ENCODE measurements around the gene CD28.
A peak's percentile ranks its signal among the peaks of the same experiment; 100 is the strongest.

Gene CD28

DNA sequence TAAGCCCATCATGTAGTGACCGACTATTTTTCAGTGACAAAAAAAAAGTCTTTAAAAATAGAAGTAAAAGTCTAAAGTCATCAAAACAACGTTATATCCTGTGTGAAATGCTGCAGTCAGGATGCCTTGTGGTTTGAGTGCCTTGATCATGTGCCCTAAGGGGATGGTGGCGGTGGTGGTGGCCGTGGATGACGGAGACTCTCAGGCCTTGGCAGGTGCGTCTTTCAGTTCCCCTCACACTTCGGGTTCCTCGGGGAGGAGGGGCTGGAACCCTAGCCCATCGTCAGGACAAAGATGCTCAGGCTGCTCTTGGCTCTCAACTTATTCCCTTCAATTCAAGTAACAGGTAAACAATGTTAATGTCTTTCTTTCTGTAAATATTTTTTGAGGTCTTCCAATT is at the start of gene CD28:
TSS of gene CD28 (plus strand) at position 237 of the 400 bp plus-strand sequence. CDS start at position 295, 58 bp downstream.
- peak; percentile 71 for DNase-seq

DNA sequence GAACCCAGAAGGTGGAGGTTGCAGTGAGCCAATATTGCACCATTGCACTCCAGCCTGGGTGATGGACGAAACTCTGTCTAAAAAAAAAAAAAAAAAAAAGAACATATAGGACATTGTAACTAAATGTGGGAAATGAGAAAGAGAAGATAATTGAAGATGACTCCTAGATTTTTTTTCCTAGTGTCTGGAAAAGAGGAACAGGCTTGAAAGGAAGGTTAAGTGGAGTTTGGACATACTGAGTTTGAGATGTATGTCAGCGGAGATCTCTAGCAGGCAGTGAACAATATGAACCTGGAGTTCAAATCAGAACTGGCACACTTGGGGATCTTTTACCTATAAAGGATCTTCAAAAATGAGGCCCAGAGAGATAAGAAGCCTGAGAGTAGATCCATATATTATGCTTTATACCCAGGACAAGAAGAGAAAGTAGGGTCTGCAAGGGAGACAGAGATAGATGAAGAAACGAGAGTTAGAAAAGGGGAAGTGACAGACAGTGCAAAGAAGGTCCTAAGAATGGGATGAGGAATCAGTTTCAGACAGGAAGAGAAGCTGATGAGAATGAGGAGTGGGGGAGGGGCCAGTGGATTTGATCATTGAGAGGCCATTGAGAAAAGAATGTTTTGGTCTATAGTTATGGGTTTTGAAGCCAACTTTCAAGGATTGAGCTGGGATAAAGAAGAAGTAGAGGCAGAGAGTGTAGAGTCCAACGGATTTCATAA is 46.9 kb upstream of the CD28 start:
- DNase-seq = no peak

DNA sequence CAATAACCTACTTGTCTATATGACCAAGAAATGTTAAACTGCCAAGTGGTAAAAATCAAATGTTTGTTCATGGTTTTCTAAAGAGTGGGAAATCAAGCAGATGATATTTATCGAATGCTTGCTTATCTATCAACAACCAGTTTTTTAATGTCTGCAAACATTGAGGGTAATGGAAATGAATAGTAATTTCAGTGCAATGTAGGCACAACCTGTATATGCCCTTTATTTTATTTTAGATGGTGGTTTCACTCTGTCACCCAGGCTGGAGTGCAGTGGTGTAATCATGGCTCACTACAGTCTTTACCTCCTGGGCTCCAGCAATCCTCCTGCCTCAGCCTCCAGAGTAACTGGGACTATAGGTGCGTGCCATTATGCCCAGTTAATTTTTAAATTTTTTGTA is 46.0 kb upstream of the CD28 start:
- DNase-seq = no peak

DNA sequence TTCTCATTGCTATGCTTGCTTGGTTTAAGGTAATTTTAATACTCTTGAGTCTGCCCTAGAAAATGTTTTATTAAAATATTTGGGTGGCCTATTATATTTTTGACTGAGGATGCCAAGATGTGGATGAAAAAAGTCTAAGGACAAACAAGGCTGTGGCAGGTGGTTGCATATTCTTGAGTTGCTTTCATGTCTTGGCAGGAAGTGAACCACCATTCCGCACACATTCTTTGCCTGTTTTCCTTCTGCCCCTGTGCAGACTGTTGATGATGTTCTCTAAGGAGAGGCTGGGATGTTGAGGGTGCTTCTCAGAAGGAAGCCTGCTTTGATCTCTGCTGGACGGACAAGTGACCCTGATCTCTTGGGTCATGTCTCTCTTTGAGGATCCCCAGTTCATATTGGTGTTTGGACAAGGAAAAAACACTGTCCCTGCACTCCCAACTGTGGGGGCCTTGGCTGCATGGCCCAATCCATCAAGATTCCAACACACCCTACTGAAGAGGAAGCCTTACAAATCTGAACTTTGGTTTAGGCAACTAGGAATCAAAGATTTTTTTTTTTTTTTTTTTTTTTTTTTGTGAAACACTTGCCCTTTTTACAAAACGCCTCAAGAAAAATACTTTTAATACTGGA is 45.0 kb upstream of the CD28 start:
- no peak for DNase-seq

DNA sequence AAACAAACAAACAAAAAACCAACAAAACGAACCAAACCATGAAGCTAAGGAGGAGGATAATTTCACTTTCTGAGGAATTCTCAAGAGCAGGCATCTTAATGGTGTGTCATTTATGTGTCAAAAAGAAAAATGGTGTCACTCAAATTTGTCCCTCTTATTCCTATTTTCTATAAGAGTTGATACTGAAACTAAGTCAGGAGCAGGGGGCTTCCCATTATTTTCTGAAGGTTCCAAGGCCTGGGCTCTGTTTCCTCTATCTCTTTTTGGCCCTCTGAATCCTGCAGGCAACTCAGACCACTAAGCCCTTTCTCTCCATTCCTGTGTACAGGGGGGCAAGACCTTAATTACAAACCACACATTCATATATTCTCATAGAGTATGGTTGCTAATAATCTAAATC is 44.0 kb upstream of the CD28 start:
- DNase-seq = no peak

DNA sequence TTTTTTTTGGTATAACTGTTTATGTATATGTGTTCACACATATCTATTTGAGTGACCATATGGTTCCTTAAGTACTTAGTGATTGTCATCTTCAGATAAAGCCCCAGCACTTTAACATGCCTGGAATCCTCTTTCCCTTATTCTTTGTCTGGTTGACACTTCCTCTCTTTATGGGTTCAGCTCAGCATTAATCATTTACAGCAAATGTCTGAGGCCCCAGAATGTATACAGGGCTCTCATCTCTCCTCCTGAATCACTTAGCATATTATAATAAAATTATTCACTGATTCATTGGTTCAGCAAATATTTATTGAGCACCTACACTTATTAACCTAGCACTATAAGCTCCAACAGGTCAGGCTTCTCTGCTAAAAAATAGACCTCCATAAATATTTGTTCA is 43.5 kb upstream of the CD28 start:
- no peak for DNase-seq

DNA sequence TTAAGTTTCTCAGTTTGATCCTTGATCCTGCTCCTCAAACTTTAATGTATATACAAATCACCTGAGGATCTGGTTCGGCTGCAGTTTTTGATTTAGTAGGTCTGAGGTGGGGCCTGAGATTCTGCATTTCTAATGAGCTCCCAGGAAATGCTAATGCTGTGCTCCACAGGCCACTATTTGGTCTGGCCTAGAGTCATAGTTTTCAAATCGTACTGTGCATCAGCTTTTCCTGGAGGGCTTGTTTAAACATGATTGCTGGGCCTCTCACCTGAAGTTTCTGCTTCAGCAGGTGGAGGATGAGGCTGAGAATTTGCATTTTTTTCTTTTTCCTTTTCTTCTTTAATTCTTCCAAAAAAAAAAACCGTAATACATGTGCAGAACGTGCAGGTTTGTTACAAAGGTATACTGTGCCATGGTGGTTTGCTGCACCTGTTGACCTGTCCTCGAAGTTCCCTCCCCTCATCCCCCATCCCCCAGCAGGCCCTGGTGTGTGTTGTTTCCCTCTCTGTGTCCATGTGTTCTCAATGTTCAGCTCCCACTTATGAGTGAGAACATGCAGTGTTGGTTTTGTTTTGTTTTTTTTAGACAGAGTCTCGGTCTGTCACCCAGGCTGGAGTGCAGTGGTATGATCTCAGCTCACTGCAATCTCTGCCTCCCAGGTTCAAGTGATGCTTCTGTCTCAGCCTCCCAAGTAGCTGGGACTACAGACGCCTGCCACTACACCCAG is 42.2 kb upstream of the CD28 start:
- no peak for DNase-seq

DNA sequence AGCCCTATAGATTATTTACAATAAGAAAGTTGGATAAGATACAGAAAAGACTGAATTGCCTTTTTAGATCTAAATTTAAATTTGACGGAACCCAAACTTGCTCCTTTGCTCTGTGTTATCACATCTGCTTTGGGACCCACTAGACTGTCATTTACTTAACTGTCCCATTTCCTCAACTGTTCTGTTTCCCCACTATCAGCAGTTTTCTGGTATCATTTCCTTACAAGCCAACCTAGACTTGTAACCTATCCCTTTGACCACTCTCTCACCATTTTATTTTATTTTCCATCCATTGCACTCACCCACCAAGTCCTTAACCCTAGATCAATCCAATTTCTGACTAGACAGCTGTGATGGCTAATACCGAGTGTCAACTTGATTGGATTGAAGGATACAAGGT is 38.6 kb upstream of the CD28 start:
- no peak for DNase-seq

DNA sequence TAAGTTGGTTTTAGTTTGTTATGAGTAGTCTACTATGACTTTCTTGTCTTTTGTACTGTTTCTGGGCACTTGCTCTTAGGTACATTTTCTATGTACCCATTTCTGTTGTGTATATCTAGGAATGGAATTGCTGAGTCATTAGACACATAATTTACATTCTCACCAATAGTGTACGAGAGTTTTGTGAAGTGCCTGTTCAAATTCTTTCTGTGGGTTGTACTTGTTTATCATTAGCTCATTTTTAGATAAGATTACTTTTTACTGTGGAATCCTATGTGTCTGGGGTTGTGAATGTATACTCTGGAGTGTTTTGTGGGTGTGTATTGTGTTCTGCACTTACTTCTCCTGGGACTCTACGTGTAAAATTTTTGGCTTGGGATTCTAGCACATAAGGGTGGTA is 36.6 kb upstream of the CD28 start:
- DNase-seq = no peak

DNA sequence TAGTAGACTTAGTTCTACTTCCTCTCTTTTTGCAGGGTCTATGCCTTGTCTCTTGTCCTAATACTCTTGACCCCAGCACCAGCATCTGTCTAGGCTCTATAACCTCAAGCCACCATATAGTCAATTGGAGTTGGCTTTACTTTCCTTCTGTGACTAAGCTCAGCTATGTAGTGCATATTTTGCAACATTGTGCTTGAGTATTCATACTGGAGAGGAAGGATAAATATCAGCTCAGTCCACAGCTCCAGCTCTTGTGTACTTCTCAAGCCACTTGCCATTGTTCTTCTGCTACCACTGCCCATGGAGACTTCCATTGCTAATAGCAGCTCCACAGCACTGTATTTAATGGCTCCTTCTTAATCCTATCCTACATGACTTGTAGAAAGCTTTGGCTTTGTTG is 35.5 kb upstream of the CD28 start:
- no peak for DNase-seq

DNA sequence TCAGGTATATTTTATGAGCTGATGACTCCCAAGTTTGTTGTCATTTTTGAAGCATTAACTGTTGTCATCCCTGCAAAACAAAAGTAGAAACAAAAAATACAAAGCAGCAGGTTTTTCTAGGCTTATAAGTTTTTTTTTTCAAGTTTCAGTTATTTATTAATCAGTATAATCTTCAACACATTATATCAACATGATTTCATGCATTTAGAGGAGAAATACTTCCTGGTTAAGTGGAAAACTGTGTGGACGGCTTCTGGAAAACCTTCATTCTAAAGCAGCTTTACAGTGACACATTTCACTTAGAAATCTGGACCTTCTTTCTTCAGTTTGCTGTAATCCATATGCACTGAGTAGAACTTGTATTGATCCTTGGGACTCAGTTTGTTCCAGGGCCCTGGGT is 34.6 kb upstream of the CD28 start:
- DNase-seq = no peak

DNA sequence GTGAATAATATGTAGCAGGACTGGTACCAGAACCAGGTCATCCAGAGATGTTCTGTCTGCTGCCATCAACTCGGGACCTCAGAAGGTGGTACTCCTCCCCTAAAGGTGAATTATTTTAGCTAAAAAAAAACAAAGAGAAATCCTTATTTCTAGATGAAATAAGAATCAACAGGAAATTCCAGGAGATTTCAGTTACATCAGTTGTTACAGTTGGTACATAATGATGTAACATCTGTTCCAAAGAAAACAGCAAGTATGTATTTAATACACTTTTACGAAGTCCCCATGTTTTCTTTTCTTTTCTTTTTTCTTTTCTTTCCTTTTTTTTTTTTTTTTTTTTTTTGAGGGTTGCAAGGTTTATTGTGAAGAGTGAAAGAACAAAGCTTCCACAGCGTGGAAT is 33.6 kb upstream of the CD28 start:
- no peak for DNase-seq

DNA sequence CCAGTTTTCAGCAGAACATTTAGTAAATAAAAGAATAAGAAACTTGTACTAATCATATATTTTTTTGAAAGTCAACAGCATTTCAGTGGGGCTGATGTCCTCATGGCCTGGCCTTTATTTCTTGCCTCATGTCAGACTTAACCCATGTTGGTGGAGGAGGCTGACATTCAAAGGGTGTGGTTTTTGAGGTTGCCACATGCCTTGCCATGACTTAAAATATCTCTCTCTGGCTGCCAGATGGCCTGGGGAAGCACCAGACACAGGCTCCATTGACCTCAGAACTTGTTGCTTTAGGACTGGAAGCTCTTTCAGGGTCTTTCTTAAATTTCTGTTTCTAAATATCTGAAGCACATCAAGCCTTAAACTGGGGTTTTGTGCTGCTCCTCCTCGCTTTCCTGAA is 32.5 kb upstream of the CD28 start:
- DNase-seq = no peak

DNA sequence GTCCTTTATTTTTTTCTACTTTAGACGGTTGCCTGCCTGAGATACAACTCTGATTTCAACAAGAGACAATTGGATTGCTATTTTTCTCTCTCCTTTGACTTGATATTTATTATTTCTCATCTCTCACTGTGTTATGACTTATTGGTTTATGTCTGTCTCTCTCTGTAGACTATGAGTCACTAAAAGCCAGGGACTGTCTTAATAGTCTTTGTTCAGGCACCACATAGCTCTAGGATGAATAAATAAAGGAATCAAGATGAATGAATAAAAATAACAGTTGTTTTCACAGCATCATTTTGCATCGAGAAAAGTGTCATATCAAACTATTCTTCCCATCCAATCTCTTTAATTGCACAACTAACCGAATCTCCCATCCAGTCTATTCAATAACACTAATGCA is 31.4 kb upstream of the CD28 start:
- no peak for DNase-seq

DNA sequence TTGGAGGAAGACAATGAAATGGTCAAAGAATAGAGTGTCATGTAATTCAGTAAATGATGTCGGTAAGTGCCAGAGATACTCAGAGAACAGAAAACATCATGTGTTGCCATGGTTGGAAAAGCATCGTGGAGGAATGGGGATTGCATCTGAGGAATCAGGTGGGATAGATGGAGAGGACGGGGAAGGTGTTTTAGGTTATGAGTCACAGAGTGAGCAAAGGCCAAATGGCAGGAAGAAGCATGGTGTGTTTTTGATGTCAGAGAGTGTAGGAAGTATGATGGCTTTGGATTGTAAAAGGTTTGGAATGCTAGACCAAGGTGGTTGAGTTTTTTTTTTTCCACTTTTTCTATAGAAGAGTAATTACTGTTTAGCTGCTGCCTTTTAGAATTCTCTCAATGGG is 27.5 kb upstream of the CD28 start:
- DNase-seq = no peak

DNA sequence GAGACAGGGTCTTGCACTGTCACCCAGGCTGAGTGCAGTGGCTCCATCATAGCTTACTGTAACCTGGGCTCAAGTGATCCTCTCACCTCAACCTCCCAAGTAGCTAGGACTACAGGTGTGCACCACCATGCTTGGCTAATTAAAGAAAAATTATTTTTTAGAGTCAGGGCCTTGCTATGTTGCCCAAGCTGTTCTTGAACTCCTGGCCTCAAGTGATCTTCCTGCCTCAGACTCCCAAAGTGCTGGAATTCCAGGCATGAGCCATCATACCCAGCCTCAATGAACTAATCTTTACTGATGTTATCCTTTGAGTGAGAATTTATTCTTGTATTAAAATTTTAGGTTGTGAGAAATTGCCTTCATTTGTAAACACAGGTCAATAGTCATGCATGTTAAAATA is 27.0 kb upstream of the CD28 start:
- DNase-seq = no peak

DNA sequence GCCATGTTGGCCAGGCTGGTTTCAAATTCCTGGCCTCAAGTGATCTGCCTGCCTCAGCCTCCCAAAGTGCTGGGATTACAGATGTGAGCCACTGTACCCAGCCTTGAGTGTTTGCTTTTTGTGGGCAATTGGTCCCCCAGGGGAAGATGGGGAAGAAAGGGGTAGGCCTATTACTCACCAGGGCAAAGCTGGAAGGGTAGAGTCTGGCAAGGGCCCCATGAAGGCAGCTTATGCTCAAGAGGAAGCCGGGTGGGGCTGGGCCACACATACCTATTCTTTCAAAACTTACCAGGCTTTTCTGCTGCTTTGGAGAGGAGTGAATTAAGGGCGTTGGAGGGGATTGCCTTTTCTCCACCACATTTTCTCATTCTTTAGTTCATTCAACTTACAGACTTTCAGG is 24.5 kb upstream of the CD28 start:
- no peak for DNase-seq

DNA sequence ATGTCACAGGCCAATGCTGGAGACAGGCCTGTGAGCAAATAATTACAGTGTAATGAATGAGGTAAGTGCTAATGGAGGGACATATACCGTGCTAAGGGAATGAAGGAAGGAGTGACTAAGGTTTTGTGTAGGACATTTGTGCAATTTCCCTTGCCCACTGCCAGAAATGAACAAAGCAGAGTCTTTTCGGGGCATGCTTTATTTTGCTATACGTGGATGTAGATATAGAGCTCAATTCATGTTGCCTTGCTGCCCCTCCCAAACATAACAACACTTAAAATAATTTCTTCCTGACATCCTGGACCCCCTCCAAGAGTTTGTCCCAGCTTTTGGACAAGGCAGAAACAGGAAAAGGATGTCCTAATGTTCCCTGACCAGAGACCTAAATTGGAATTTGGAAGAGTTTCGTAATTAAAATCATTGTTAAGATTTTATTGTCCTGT is 23.7 kb upstream of the CD28 start:
- DNase-seq = no peak

DNA sequence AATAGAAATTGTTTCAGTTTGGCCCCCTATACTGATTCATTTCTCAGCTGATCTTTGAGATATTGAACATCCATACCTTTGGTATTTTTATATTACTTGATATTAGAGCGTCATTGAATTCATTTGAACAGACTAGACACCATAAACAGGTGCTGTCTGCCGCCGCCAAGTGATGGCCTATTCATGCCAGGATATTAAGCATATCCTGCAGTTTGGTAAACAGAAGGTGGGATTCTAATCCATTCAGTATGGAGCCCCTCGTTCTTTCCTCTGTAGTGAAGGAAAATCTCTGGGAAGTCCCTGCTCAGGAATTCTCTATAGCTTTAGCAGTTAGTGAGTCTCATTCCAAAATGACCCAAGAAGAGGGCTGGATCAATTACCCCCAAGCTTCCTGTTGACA is 23.0 kb upstream of the CD28 start:
- no peak for DNase-seq

DNA sequence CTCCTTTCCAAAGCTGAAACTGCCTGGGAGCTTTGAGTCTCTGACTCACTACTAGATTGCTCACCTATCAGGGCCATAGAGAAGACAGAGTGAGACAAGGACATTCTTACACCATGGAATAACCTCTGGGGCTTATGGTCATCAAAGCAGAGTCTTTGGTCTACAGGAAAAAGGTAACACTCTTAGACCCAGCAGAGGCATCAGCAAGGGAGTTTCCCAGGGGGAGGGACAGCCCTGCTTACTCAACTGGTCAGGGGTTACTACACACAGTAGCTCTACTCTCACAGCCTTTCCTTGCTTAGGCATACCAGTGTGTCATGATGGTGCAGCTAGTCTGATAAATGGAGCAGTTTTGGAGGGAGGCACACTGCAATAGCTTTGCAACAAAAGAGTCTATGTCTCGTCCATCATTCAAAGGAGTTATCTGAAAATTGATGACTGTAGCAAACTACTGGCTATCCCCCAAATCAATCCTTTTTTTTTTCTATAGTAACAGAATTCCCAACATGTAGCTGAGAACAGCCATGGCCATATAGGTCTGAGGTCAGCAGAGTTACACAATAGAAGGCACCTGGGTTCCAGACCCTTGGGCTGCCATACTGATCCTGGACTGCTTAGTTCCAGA is 22.4 kb upstream of the CD28 start:
- DNase-seq = no peak

DNA sequence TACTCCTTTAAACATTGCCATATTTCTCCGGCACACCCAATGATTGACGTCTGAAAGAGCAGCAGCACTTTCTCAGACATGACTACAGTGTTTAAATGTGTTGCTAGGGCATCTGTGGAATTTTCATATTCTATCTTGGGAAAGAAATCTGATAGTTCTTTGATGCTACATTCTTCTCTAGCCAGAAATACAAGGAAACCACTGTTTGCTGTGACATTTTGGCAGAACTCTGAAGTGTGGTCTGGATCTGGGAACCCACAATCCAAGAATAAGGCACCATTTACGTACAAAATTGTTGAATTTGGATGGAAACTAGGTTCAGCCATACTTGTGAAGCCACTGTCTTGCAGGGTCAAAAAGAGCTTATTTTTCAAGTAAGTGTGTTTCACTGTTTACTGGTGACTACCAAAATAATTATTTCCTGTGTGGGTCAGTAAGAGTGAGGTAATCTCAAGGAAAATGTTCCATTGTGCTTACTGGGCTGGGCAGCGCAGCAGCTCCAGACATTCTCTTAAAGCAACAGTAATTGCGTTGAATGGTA is 21.3 kb upstream of the CD28 start:
- DNase-seq = no peak

DNA sequence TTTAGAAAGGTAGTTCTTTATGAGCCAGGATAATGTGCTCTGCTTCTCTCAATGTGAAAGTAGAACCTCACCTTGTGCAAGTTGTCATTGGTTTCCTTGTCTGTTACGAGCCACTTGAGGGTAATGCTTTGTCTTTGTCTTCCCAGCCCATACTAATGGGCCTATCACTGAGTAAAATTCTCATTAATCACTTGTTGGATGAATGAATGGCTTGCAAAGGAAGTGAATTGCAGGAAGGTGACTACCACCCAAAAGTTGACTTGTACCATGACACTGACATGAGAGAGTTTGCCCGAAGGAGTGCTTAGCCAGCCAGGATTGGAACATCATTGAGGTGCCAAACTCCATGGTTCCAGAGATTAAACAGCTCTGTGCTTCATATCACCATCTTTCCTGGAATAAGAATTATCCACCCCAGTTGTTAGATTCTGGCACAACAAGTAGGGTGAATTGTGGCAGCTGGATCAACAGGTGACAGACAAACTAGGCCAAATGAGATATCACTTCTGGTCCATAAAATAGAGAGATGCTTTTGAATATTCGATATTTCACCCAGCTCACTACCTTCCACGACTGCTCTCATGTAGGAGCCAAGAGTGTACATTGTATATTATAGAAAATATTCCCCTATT is 20.5 kb upstream of the CD28 start:
- DNase-seq = no peak

DNA sequence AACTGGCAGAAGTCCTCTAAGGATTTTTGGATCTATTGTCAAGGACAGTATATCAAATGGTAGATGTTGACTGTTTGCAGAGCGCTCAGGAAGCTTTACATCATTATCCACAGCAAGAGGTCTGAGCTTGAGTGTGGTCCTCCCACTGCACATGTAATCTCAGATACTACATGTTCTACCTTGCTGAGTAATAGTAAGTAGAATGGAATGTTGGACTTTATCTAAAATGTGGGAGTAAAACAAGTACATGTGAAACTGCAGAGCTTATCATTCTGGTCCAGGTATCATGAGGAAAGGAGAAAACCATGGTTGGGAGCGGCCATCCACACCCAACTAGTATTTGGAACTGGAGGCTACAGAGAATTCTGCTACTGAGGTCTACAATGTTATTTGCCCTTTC is 19.3 kb upstream of the CD28 start:
- DNase-seq = no peak

Data from stimulated activated CD4-positive, alpha-beta T cell treated with anti-CD3 and anti-CD28 coated beads, Interleukin-12 subunit alpha, Interleukin-12 subunit beta, amount 100 ng/mL, for 4 hours (primary cell).